ENCODE results near the gene C1orf94.

GRCh38 chr1:34175744-34176143, 963 bp upstream of the C1orf94 start:
- TF ChIP-seq, protein P1, sequence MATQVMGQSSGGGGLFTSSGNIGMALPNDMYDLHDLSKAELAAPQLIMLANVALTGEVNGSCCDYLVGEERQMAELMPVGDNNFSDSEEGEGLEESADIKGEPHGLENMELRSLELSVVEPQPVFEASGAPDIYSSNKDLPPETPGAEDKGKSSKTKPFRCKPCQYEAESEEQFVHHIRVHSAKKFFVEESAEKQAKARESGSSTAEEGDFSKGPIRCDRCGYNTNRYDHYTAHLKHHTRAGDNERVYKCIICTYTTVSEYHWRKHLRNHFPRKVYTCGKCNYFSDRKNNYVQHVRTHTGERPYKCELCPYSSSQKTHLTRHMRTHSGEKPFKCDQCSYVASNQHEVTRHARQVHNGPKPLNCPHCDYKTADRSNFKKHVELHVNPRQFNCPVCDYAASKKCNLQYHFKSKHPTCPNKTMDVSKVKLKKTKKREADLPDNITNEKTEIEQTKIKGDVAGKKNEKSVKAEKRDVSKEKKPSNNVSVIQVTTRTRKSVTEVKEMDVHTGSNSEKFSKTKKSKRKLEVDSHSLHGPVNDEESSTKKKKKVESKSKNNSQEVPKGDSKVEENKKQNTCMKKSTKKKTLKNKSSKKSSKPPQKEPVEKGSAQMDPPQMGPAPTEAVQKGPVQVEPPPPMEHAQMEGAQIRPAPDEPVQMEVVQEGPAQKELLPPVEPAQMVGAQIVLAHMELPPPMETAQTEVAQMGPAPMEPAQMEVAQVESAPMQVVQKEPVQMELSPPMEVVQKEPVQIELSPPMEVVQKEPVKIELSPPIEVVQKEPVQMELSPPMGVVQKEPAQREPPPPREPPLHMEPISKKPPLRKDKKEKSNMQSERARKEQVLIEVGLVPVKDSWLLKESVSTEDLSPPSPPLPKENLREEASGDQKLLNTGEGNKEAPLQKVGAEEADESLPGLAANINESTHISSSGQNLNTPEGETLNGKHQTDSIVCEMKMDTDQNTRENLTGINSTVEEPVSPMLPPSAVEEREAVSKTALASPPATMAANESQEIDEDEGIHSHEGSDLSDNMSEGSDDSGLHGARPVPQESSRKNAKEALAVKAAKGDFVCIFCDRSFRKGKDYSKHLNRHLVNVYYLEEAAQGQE (IDR thresholded peaks at IDR 0.05; ENCODE audit: insufficient read depth in 1 of 2, low read depth in 2 of 2, low read length in 1 of 2) = no peak
- TF ChIP-seq, protein P2, sequence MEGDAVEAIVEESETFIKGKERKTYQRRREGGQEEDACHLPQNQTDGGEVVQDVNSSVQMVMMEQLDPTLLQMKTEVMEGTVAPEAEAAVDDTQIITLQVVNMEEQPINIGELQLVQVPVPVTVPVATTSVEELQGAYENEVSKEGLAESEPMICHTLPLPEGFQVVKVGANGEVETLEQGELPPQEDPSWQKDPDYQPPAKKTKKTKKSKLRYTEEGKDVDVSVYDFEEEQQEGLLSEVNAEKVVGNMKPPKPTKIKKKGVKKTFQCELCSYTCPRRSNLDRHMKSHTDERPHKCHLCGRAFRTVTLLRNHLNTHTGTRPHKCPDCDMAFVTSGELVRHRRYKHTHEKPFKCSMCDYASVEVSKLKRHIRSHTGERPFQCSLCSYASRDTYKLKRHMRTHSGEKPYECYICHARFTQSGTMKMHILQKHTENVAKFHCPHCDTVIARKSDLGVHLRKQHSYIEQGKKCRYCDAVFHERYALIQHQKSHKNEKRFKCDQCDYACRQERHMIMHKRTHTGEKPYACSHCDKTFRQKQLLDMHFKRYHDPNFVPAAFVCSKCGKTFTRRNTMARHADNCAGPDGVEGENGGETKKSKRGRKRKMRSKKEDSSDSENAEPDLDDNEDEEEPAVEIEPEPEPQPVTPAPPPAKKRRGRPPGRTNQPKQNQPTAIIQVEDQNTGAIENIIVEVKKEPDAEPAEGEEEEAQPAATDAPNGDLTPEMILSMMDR (IDR thresholded peaks at IDR 0.05) = no peak
- TF ChIP-seq TCF7L2 (IDR thresholded peaks at IDR 0.05; ENCODE audit: low read depth, low read length) (no peak), POLR2AphosphoS5 (IDR thresholded peaks at IDR 0.05; ENCODE audit: low read depth, low read length) (no peak), SIN3A (IDR thresholded peaks at IDR 0.05; ENCODE audit: borderline replicate concordance, insufficient read depth, low read depth, low read length) (no peak)
